Measurements from ENCODE around the gene CRACR2A. TPM values are rescaled to one million over a fixed set of nuclear protein-coding genes. Genes with fewer than 3 reads are reported as not detected.

CRACR2A gene
- total RNA-seq, 2 donors from 2014 or later: 50.3 to 54.8 TPM

DNA sequence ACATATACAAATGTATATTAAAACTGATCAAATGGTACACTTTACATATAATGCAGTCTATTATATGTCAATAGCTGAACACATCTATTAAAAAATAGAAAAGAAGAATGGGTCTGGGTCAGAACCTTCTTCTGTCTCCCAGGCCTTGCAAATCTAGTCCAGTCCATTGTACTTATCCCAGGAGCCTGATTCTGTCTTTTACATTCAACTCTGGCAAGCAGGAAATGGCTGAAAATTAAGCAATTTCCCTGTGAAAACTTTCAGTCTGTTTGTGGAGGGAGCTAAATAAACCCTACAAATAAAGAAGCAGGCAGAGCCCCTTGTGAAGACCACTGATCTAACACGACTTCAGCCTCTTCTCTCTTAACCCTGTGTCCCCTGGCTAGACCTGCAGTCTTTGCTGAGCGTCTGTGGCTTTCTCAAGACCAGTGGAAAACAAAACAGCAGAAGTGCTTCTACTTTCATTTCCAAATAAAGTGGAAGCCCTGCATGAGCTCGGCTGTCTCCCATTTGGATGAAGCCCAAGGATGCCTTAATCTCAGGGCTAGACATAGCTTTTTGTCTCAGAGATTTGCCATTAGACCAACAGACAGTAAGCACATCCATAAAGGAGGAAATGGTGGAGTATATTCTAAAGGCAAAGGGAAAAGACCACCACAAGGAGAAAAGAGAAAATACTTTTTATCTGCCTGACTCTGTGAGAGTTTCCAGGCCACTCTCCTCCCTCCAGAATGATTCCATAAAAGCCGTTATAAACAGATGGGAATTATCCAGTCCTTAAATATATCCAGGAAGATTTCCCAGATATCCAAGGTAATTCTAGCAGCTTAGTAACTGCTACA lies 48.2 kb downstream of the CRACR2A start:
- Histone ChIP-seq H3K9ac (ENCODE audit: low read depth in 2 of 2, low read length in 2 of 2) (peak overlapping the region in 1 of 2 donors; percentile 36), H3K9me3 (no peaks in the 10 kb centered on the region), H3K36me3 (no peaks in the 10 kb centered on the region), H3K4me1 (no peaks in the 10 kb centered on the region), H3K27ac (peak overlapping the region; percentile 1), H3K27me3 (no peaks in the 10 kb centered on the region), H3K4me3 (no peak overlapping the region)
- intact Hi-C loops (cut with DNase I): no loop called here
- DNase-seq: no peak
- TF ChIP-seq, protein P1, sequence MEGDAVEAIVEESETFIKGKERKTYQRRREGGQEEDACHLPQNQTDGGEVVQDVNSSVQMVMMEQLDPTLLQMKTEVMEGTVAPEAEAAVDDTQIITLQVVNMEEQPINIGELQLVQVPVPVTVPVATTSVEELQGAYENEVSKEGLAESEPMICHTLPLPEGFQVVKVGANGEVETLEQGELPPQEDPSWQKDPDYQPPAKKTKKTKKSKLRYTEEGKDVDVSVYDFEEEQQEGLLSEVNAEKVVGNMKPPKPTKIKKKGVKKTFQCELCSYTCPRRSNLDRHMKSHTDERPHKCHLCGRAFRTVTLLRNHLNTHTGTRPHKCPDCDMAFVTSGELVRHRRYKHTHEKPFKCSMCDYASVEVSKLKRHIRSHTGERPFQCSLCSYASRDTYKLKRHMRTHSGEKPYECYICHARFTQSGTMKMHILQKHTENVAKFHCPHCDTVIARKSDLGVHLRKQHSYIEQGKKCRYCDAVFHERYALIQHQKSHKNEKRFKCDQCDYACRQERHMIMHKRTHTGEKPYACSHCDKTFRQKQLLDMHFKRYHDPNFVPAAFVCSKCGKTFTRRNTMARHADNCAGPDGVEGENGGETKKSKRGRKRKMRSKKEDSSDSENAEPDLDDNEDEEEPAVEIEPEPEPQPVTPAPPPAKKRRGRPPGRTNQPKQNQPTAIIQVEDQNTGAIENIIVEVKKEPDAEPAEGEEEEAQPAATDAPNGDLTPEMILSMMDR (IDR thresholded peaks at IDR 0.05): no peak

DNA sequence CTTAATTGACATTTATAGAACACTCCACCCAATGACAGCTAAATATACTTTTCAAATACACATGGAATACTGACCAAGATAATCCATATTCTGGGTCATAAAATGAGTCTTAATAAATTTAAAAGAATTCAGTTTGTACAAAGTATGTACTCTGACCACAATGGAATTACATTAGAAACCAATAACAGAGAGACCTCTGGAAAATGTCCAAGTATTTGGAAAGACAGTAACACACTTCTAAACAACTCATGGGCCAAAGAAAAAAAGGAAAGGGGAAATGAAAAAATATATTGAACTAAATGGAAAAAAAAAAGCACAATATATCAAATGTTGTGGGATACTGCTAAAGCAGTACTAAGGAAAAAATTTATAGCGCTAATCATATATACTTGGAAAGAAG lies 52.0 kb downstream of the CRACR2A start:
- intact Hi-C loops (cut with DNase I): no loop called here
- no peak for DNase-seq
- Histone ChIP-seq H3K4me3 (no peak overlapping the region), H3K27ac (no peak overlapping the region), H3K36me3 (no peaks in the 10 kb centered on the region), H3K4me1 (no peaks in the 10 kb centered on the region), H3K27me3 (no peaks in the 10 kb centered on the region), H3K9me3 (no peaks in the 10 kb centered on the region), H3K9ac (ENCODE audit: low read depth in 2 of 2, low read length in 2 of 2) (no peak overlapping the region)
- TF ChIP-seq, protein P1 (IDR thresholded peaks at IDR 0.05): no peak

DNA sequence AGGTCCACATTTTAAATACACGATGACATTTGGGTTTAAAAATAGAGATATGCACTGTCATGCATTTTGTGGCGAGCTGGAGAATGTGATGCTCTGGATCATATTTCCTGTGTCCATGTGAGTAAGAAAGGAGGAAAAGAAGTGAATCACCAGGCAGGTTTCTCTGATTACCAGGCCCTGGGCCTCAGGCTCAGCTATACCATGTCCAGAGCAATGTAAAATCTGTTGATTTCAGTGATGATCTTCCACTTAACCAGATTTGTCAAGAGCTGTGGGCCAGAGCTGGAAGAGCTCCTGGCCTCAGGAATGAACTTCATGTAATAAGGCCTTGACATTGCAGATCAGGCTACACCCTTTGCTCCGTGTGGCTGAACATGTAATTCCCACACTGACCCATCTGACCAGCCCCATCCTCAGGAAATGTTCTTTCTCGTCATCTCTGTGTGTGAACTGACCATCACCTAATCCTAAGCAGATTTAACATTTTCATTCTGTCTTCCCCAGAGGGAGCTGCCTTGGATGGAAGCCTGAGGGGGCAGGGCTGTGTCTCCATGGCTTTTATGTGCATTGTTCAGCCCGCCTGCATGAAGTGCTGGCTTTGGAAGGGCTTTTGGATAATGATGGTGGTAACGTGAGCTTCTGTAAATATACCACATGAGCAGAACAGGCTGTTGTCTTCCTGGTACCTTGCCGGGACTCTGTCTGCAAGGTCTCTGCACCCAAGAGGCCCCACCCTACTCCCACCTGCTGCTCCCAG lies 54.5 kb downstream of the CRACR2A start:
- DNase-seq: no peak
- H3K36me3 ChIP-seq: no peaks in the 10 kb centered on the region
- TF ChIP-seq, protein P1 (IDR thresholded peaks at IDR 0.05): no peak
- H3K27ac ChIP-seq: no peak overlapping the region
- no peaks in the 10 kb centered on the region for H3K4me1 ChIP-seq
- intact Hi-C loops (cut with DNase I): no loop called here
- no peak overlapping the region for H3K9ac ChIP-seq (ENCODE audit: low read depth in 2 of 2, low read length in 2 of 2)
- H3K4me3 ChIP-seq: no peak overlapping the region
- no peaks in the 10 kb centered on the region for H3K9me3 ChIP-seq
- no peaks in the 10 kb centered on the region for H3K27me3 ChIP-seq

DNA sequence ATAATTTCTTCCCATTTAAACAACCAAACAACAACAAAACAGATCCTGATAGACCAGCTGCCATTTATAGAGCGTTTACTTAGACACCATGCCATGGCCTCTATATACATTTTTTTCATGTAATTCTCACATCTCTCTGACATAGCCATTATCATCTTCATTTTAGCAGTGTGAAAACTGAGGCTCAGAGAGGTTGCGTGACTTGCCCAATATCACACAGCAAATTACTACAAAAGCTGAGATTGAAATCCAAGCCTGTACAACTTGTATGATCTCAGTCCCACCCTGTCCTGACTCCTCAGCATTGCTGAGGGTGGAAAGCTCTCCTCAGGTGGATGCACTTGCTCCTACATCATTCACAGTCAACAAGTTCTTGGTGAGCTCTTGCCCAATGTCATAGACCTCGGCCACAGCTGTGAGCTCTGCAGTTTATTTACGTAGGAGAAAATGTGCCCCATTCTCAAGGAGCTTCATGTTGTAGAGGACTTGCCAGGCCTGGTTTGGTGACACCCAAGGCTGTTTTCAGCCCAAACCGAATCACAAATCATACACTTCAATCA lies 55.5 kb downstream of the CRACR2A start:
- no peaks in the 10 kb centered on the region for H3K36me3 ChIP-seq
- no peaks in the 10 kb centered on the region for H3K9me3 ChIP-seq
- intact Hi-C loops (cut with DNase I): no loop called here
- H3K4me3 ChIP-seq: no peak overlapping the region
- H3K4me1 ChIP-seq: no peaks in the 10 kb centered on the region
- no peak for DNase-seq
- no peaks in the 10 kb centered on the region for H3K27me3 ChIP-seq
- TF ChIP-seq, protein P1 (IDR thresholded peaks at IDR 0.05): no peak
- no peak overlapping the region for H3K9ac ChIP-seq (ENCODE audit: low read depth in 2 of 2, low read length in 2 of 2)
- H3K27ac ChIP-seq: no peak overlapping the region

DNA sequence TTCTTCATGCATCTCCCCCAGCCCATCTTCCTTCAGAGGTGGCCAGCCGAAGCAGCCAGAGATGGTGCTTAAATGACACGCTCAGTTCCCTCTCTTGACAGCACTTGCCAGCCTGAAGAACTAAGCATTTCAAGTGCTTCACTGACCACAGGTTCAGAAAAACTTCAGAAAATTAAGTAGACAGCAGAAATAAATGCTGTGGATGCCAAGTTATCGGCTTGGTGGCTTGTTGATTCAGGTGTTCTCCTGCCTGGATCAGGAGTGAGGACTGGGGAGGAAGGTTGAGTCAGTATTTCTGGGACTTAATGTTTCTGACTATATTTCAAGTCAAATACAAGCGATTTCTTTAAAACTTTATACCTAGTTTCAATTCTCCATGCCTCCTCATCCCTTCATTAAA lies 58.2 kb downstream of the CRACR2A start:
- no peak for DNase-seq
- no peaks in the 10 kb centered on the region for H3K36me3 ChIP-seq
- intact Hi-C loops (cut with DNase I): no loop called here
- no peak overlapping the region for H3K27ac ChIP-seq
- H3K4me1 ChIP-seq: no peaks in the 10 kb centered on the region
- H3K9ac ChIP-seq (ENCODE audit: low read depth in 2 of 2, low read length in 2 of 2): no peak overlapping the region
- H3K4me3 ChIP-seq: no peak overlapping the region
- H3K27me3 ChIP-seq: no peaks in the 10 kb centered on the region
- no peaks in the 10 kb centered on the region for H3K9me3 ChIP-seq
- TF ChIP-seq, protein P1 (IDR thresholded peaks at IDR 0.05): no peak

Data from colonic mucosa (tissue), 4 donors.